Left renal cortex interstitium (tissue), 4 donors: ENCODE measurements around the gene SETBP1. TPM values are rescaled to one million over a fixed set of nuclear protein-coding genes. Genes with fewer than 3 reads are reported as not detected.

ENCODE experiments used
- DNase-seq, 4 donors: peaks; one replicate each; pipeline ENCODE4 v3.0.0-alpha.2; 2013; ENCODE audit warnings: low read depth in 4 of 4, low spot score in 2 of 4, missing footprints in 1 of 4
- polyA plus RNA-seq, 4 donors: library from polyadenylated mRNA; unstranded; fragments of 120-200 nt; gene quantifications; one replicate each; pipeline ENCODE4 v1.2.1, GENCODE V29; 2013; ENCODE audit not compliant: insufficient read length in 4 of 4

The SETBP1 gene
- polyA plus RNA-seq, 4 donors = 28.3 to 34.8 (median 28.7) TPM

GRCh38 chr18:44678725-44679055, 2.0 kb upstream of the SETBP1 start:
- DNase-seq = no peak

GRCh38 chr18:44679056-44679913, 1.4 kb upstream of the SETBP1 start:
- peak in 3 of 4 donors; percentile 71 to 83 (median 81) for DNase-seq

GRCh38 chr18:44679914-44680272, 795 bp upstream of the SETBP1 start:
- DNase-seq = no peak

GRCh38 chr18:44681076-44681970, 635 bp downstream of the SETBP1 start:
- DNase-seq = no peak

- DNase-seq = peak in 1 of 4 donors; percentile 75
Measured at GRCh38 chr18:44682201-44682870, 1.6 kb downstream of the SETBP1 start.

- peak in 3 of 4 donors; percentile 55 to 83 (median 76) for DNase-seq
Measured at GRCh38 chr18:44682871-44683221, 2.2 kb downstream of the SETBP1 start.

GRCh38 chr18:44683556-44683955, 2.9 kb downstream of the SETBP1 start:
- no peak for DNase-seq

GRCh38 chr18:44685296-44685695, 4.6 kb downstream of the SETBP1 start:
- no peak for DNase-seq

GRCh38 chr18:44686156-44686555, 5.5 kb downstream of the SETBP1 start:
- DNase-seq = no peak

- no peak for DNase-seq
Measured at GRCh38 chr18:44687421-44687820, 6.7 kb downstream of the SETBP1 start.

- DNase-seq = no peak
Measured at GRCh38 chr18:44689736-44690135, 9.0 kb downstream of the SETBP1 start.

GRCh38 chr18:44691148-44691925, 10.6 kb downstream of the SETBP1 start:
- no peak for DNase-seq

- no peak for DNase-seq
Measured at GRCh38 chr18:44693030-44693784, 12.5 kb downstream of the SETBP1 start.

- no peak for DNase-seq
Measured at GRCh38 chr18:44695503-44695902, 14.8 kb downstream of the SETBP1 start.

- DNase-seq = no peak
Measured at GRCh38 chr18:44696892-44697291, 16.2 kb downstream of the SETBP1 start.

GRCh38 chr18:44697315-44697714, 16.6 kb downstream of the SETBP1 start:
- DNase-seq = no peak

GRCh38 chr18:44698518-44698917, 17.8 kb downstream of the SETBP1 start:
- DNase-seq = no peak

GRCh38 chr18:44699572-44700261, 19.0 kb downstream of the SETBP1 start:
- DNase-seq = no peak

GRCh38 chr18:44700652-44701051, 20.0 kb downstream of the SETBP1 start:
- no peak for DNase-seq
